H1 (cell line): ENCODE measurements around the gene CARM1. TPM values are rescaled to one million over a fixed set of nuclear protein-coding genes. Genes with fewer than 3 reads are reported as not detected.
A peak's percentile ranks its signal among the peaks of the same experiment; 100 is the strongest.

Source experiments
- ASH2L ChIP-seq: fragments of 200-600, 300-600 bp; sonication (generic); IDR thresholded peaks from one replicate; pipeline ENCODE4 v1.7.1; 2017; ENCODE audit warnings: low read length
- CEBPB ChIP-seq: IDR thresholded peaks from 2 replicates; pipeline ENCODE4 v1.6.1; 2012; ENCODE audit warnings: low read depth, low read length
- CHD1 ChIP-seq: IDR thresholded peaks from 2 replicates; pipeline ENCODE4 v1.6.1; 2012; ENCODE audit warnings: low read depth, low read length, improper control_type of control experiment
- CTCF ChIP-seq, 3 experiments: IDR thresholded peaks; 1 replicate in 2 of 3; 2 replicates in 1 of 3; pipeline versions ENCODE4 v1.5.1 to v1.6.1; 2011; ENCODE audit warnings: low read length in 3 of 3, mild to moderate bottlenecking in 3 of 3, inconsistent platforms in 2 of 3, low read depth in 1 of 3, moderate library complexity in 1 of 3; ENCODE audit not compliant: insufficient read depth in 1 of 3; ENCODE audit errors: control extremely low read depth in 1 of 3
- GABPA ChIP-seq: IDR thresholded peaks from 2 replicates; pipeline ENCODE4 v1.6.1; 2011; ENCODE audit warnings: mild to moderate bottlenecking, low read length, moderate library complexity, borderline replicate concordance; ENCODE audit not compliant: insufficient read depth
- HDAC2 ChIP-seq, 2 experiments: fragments of 300-600 bp in 1 of 2; sonication (generic) in 1 of 2; IDR thresholded peaks; 2 replicates each; pipeline ENCODE4 v1.6.1; 2011 to 2012; ENCODE audit warnings: low read depth in 2 of 2, low read length in 2 of 2, mild to moderate bottlenecking in 2 of 2, moderate library complexity in 2 of 2, borderline replicate concordance in 1 of 2, inconsistent platforms in 1 of 2
- NRF1 ChIP-seq: IDR thresholded peaks from 2 replicates; pipeline ENCODE4 v1.6.1; 2011; ENCODE audit warnings: mild to moderate bottlenecking, low read depth, low read length, improper control_type of control experiment
- PHF8 ChIP-seq: fragments of 200-600 bp; sonication (generic); conservative IDR thresholded peaks from 2 replicates; pipeline ENCODE4 v1.7.1; 2012; ENCODE audit warnings: low read depth, mild to moderate bottlenecking, inconsistent platforms, low read length, moderate library complexity
- POLR2A ChIP-seq, 2 experiments: IDR thresholded peaks; 1 replicate in 1 of 2; 2 replicates in 1 of 2; pipeline ENCODE4 v1.6.1; 2011; ENCODE audit warnings: low read depth in 2 of 2, low read length in 2 of 2, mild to moderate bottlenecking in 2 of 2; ENCODE audit errors: control extremely low read depth in 1 of 2
- POLR2AphosphoS5 ChIP-seq: IDR thresholded peaks from 2 replicates; pipeline ENCODE4 v1.6.1; 2011; ENCODE audit warnings: low read depth, low read length
- POU5F1 ChIP-seq: IDR thresholded peaks from 2 replicates; pipeline ENCODE4 v1.6.1; 2011; ENCODE audit warnings: low read depth, mild to moderate bottlenecking, low read length, moderate library complexity
- RNF2 ChIP-seq: fragments of 200-900, 300-1000 bp; sonication (generic); IDR thresholded peaks from 2 replicates; pipeline ENCODE4 v1.7.1; 2016; ENCODE audit warnings: borderline replicate concordance, low read depth, mild to moderate bottlenecking, antibody characterized with exemption, low read length; ENCODE audit not compliant: poor library complexity, severe bottlenecking; ENCODE audit errors: missing control alignments
- SP1 ChIP-seq: IDR thresholded peaks from 2 replicates; pipeline ENCODE4 v1.6.1; 2011; ENCODE audit warnings: low read depth, low read length
- SUZ12 ChIP-seq: fragments of 200-600 bp; sonication (generic); IDR thresholded peaks from 2 replicates; pipeline ENCODE4 v1.6.1; 2012; ENCODE audit warnings: mild to moderate bottlenecking, inconsistent platforms, low read length, moderate library complexity, mixed read lengths
- TAF1 ChIP-seq: IDR thresholded peaks from 2 replicates; pipeline ENCODE4 v1.6.1; 2011; ENCODE audit warnings: mild to moderate bottlenecking, low read depth, low read length
- ZNF274 ChIP-seq: IDR thresholded peaks from 2 replicates; pipeline ENCODE4 v1.7.0; 2012; ENCODE audit warnings: low read length, borderline replicate concordance; ENCODE audit errors: extremely low read depth
- polyA plus RNA-seq, 7 experiments: library from polyadenylated mRNA; depleted of rRNA in 3 of 7; stranded (reverse) in 5 of 7; unstranded in 2 of 7; fragments of >200 nt in 5 of 7; fragments of 200-250 nt in 2 of 7; gene quantifications; 1 replicate in 5 of 7; 2 replicates in 1 of 7; 4 replicates in 1 of 7; pipeline versions ENCODE4 v1.2.1 to v1.2.3, GENCODE V29; 2011 to 2013; ENCODE audit warnings: missing spikeins in 2 of 7, mixed read lengths in 2 of 7
- total RNA-seq: library from RNA; stranded (reverse); fragmentation: NEBNext Ultra II Directional; extraction: Animal tissue kit (Norgen Biotek cat#: 25700); gene quantifications from 2 replicates; pipeline ENCODE4 v1.2.1, GENCODE V29; 2021

Gene CARM1
- total and polyA plus RNA-seq, 2 of the 8 experiments (the other 6 are each of a cell fraction or from before 2014, with no cell fraction given), result 134 to 164 TPM

GRCh38 chr19:10960314-10961072, 89.1 kb downstream of the CARM1 start, which contains the start of gene SMARCA4 (continued):
- TF ChIP-seq RNF2 (no peak), CEBPB (no peak), HDAC2 (IDR thresholded peaks at IDR 0.05; ENCODE audit: borderline replicate concordance in 1 of 2, low read depth in 2 of 2, low read length in 2 of 2) (peak in 1 of 2 experiments; percentile 90; a peak in 3 of 4 replicates), ZNF274 (no peak), CTCF (IDR thresholded peaks at IDR 0.05; ENCODE audit: control extremely low read depth in 1 of 3, insufficient read depth in 1 of 3, low read depth in 1 of 3, low read length in 3 of 3) (no peak), SP1 (no peak), PHF8 (peak; percentile 74), NRF1 (peak; percentile 99), SUZ12 (peak; percentile 57; the same call in 1 of the 2 replicates), CHD1 (no peak), POU5F1 (no peak), ASH2L (peak; percentile 46), POLR2AphosphoS5 (peak; percentile 62; the same call in 1 of the 2 replicates), TAF1 (peak; percentile 49; the same call in 1 of the 2 replicates), POLR2A (IDR thresholded peaks at IDR 0.05; ENCODE audit: control extremely low read depth in 1 of 2, low read depth in 2 of 2, low read length in 2 of 2) (peak in 1 of 2 experiments; percentile 65; a peak in 1 of 3 replicates), GABPA (no peak)
